Measurements from ENCODE around the gene HMG20B. TPM values are rescaled to one million over a fixed set of nuclear protein-coding genes. Genes with fewer than 3 reads are reported as not detected.

HMG20B gene
- total and polyA plus RNA-seq, 7 donors: 61.3 to 148 (median 105) TPM

DNA sequence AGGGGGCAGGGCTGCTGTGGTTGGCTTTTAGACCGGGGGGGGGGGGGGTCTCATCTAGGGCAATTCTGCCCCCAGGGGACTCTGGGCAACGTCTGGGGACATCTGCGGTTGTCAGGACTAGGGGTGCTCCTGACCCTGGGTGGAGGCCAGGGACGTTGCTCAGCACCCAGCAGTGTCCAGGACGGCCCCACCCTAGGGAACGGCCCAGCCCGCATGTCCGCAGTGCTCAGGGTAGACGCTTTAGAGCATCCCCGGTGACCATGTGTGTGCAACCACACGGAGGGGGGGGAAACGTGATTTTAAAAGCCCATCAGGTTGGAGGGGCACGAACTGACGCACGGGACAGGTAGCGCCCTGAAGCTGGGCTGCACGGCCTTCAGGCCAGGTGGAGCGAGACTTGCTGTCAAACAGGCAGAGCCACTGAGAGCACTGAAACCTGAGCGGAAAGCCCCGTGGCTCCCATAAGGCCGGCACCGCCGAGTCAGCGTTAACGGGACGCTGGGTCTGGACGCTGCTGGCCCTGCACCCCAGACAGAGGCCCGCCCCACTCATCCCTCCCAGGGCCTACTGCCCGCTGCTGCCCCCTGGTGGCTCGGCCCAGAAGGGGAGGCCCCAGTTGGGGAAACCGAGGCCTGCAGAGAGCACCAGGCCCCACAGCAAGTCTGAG is 45.5 kb downstream of the HMG20B start:
- Histone ChIP-seq H3K4me1 (peaks cover 0 to 28% (median 24%) of the 10 kb centered on the region in 4 donors), H3K27me3 (no peaks in the 10 kb centered on the region), H3K9me3 (no peaks in the 10 kb centered on the region), H3K36me3 (peaks cover 0 to 66% (median 14%) of the 10 kb centered on the region in 4 donors), H3K4me3 (peak overlapping the region in 1 of 4 donors; percentile 12), H3K27ac (peak overlapping the region in 2 of 4 donors; percentile 10 to 47)
- peak; percentile 88 for DNase-seq
- TF ChIP-seq POLR2AphosphoS5 (IDR thresholded peaks at IDR 0.05) (peak in 2 of 4 donors; percentile 24 to 37), POLR2A (IDR thresholded peaks at IDR 0.05) (no peak), EP300 (IDR thresholded peaks at IDR 0.05) (no peak)
- TF ChIP-seq, protein P1, sequence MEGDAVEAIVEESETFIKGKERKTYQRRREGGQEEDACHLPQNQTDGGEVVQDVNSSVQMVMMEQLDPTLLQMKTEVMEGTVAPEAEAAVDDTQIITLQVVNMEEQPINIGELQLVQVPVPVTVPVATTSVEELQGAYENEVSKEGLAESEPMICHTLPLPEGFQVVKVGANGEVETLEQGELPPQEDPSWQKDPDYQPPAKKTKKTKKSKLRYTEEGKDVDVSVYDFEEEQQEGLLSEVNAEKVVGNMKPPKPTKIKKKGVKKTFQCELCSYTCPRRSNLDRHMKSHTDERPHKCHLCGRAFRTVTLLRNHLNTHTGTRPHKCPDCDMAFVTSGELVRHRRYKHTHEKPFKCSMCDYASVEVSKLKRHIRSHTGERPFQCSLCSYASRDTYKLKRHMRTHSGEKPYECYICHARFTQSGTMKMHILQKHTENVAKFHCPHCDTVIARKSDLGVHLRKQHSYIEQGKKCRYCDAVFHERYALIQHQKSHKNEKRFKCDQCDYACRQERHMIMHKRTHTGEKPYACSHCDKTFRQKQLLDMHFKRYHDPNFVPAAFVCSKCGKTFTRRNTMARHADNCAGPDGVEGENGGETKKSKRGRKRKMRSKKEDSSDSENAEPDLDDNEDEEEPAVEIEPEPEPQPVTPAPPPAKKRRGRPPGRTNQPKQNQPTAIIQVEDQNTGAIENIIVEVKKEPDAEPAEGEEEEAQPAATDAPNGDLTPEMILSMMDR (IDR thresholded peaks at IDR 0.05): peak; percentile 95 to 97 (median 95)
- WGBS, 2 donors: 56% methylated on average over 31 of the region's 31 CpGs
- intact Hi-C loops (cut with DNase I): loop anchor here (1.0 to 10.0 kb wide), 3 partner anchors 41 to 293 kb away; no protein-coding TSS in a partner anchor

DNA sequence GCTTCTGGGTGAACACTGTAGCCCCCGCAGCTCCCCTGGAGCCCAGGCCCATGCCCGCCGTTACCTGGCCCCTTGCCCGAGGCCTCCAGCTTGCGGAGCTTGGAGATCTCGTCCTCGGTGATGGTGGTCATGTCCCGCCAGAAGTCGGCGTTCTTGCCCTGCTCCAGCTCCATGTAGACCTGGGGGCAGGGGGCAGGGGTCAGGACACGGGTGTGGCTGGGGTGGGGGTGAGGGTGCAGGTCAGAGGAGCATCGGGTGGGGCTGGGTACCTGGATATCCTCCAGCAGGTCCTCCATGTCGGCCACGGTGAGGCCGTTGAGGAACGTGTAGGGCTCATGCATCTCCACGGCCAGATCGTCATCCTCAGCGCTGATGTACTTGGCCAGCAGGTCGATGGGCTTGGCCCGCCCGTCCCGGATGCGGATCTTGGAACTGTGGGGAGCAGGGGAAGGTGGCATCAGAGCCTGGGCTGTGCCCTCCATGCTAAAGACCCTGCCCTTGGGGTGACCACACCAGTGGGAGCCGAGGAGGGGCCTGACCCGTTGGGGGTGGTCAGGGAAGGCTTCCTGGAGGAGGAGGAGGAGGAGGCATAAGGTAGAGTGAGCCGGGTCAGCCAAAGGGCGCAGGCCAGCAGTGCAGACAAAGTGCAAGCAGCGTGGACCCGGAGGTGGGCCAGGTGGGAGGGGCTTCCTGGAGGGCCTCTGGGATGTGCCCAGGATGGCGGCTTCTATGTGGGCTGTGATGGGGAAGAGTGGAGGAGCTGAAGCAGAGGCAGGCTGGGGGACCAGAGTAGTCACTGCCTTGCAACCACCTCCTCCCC is 46.3 kb downstream of the HMG20B start:
- WGBS, 2 donors: 90 to 92% methylated on average over 31 of the region's 31 CpGs
- Histone ChIP-seq H3K4me3 (no peak overlapping the region), H3K4me1 (peaks cover 0 to 22% (median 17%) of the 10 kb centered on the region in 4 donors), H3K27me3 (no peaks in the 10 kb centered on the region), H3K9me3 (no peaks in the 10 kb centered on the region), H3K27ac (no peak overlapping the region), H3K36me3 (peaks cover 0 to 66% (median 14%) of the 10 kb centered on the region in 4 donors)
- no peak for DNase-seq
- intact Hi-C loops (cut with DNase I): loop anchor here (1.0 to 10.0 kb wide), 3 partner anchors 42 to 294 kb away; no protein-coding TSS in a partner anchor
- no peak for TF ChIP-seq EP300 (IDR thresholded peaks at IDR 0.05)
- TF ChIP-seq POLR2AphosphoS5 (IDR thresholded peaks at IDR 0.05): no peak
- TF ChIP-seq, protein P1 (IDR thresholded peaks at IDR 0.05): peak in 1 of 4 experiments; percentile 47
- TF ChIP-seq POLR2A (IDR thresholded peaks at IDR 0.05): no peak

DNA sequence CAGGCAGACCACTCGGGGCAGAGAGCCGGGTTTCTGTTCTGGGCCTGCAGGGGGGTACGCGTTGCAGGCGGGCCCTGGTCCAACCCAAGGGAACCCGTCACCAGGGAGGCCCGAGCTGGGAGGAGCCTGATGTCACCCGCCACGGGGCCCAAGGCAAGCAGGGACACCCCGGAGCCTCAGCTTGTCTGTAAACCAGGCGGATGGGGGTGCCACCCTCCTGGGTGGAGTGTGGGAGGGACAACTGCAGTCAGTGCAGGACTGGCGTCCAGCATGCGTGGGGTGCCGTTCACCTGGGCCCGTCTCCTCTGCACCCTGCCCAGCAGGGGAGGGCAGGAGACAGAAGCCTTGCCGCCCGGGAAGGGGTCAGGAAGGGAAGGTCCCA is 46.9 kb downstream of the HMG20B start:
- 85 to 89% methylated on average over 17 of the region's 17 CpGs for WGBS, 2 donors
- TF ChIP-seq POLR2A (IDR thresholded peaks at IDR 0.05): no peak
- TF ChIP-seq, protein P1 (IDR thresholded peaks at IDR 0.05): no peak
- TF ChIP-seq EP300 (IDR thresholded peaks at IDR 0.05): no peak
- TF ChIP-seq POLR2AphosphoS5 (IDR thresholded peaks at IDR 0.05): no peak
- Histone ChIP-seq H3K27me3 (no peaks in the 10 kb centered on the region), H3K9me3 (no peaks in the 10 kb centered on the region), H3K4me1 (peaks cover 0 to 22% (median 16%) of the 10 kb centered on the region in 4 donors), H3K36me3 (peaks cover 0 to 66% (median 14%) of the 10 kb centered on the region in 4 donors), H3K4me3 (no peak overlapping the region), H3K27ac (no peak overlapping the region)
- intact Hi-C loops (cut with DNase I): loop anchor here (5.0 to 10.0 kb wide), 2 partner anchors 42 to 295 kb away; no protein-coding TSS in a partner anchor
- DNase-seq: no peak

DNA sequence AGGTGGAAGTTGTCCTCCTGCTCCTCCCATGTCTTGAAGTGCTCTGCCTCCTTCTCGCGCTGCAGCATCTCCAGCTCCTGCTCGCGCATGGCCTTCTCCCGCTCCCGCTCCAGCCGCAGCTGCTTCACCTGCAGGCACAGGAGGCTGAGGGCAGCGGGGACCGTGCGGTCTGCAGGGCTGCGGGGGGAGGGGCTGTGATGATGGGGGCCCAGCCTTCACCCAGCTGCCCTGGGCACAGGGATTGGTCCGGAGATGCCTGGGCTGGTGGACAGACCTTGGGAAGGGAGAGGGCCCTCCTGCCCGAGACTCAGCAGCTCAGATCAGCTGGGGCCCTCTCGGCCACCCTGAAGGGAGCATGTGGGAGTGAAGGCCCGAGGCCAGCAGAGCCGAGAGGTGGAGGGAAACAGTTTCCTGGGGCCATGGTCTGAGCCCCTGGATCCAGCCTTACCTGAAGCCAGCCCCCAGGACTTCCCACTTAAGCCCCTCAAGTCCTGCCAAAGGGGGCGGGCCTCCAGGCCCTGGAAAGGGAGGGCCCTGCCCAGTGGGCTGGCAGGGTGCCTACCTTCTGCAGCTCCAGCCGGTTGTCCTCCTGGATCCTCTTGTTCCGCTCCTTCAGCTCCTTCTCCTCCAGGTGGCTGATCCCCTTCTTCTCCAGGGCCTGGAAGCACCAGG is 47.5 kb downstream of the HMG20B start:
- no peak for TF ChIP-seq POLR2A (IDR thresholded peaks at IDR 0.05)
- DNase-seq: no peak
- H3K4me1 ChIP-seq: peaks cover 0 to 26% (median 22%) of the 10 kb centered on the region in 4 donors
- H3K36me3 ChIP-seq: peaks cover 0 to 66% (median 14%) of the 10 kb centered on the region in 4 donors
- no peak overlapping the region for H3K4me3 ChIP-seq
- H3K9me3 ChIP-seq: no peaks in the 10 kb centered on the region
- no peak overlapping the region for H3K27ac ChIP-seq
- H3K27me3 ChIP-seq: no peaks in the 10 kb centered on the region
- intact Hi-C loops (cut with DNase I): no loop called here
- 85 to 89% methylated on average over 19 of the region's 19 CpGs for WGBS, 2 donors
